Common myeloid progenitor, CD34-positive (primary cell): ENCODE measurements around the gene GPC5.

ENCODE experiments used
- CTCF ChIA-PET: fragments of 350-600 bp; sonication (Branson Sonifier 250); formaldehyde crosslinking; loops from one replicate; lab custom pipeline; 2021; ENCODE audit warnings: antibody characterized with exemption; lab: Charles Lee
- POLR2A ChIA-PET: fragments of 350-600 bp; sonication (Branson Sonifier 250); formaldehyde crosslinking; loops from one replicate; lab custom pipeline; 2021; ENCODE audit warnings: antibody characterized with exemption; lab: Charles Lee
- DNase-seq, 3 donors: peaks; one replicate each; pipeline versions ENCODE4 v3.0.0 to v3.0.0-alpha.2; 2013
- H3K27ac ChIP-seq, 2 experiments: 1 replicate in 1 of 2; 2 replicates in 1 of 2; pipeline ENCODE4 v1.7.0; 2013; ENCODE audit warnings: inconsistent platforms in 2 of 2, low read length in 2 of 2, mild to moderate bottlenecking in 2 of 2, low read depth in 1 of 2, moderate library complexity in 1 of 2; ENCODE audit not compliant: severe bottlenecking in 2 of 2, insufficient read depth in 1 of 2, poor library complexity in 1 of 2
- H3K27me3 ChIP-seq, 5 experiments: replicated peaks in 2 of 5; 1 replicate in 3 of 5; 2 replicates in 2 of 5; pipeline versions ENCODE4 v1.6.1 to v1.7.0; 2013; ENCODE audit warnings: low read length in 4 of 5, mild to moderate bottlenecking in 2 of 5, moderate library complexity in 2 of 5, inconsistent platforms in 1 of 5; ENCODE audit not compliant: insufficient read depth in 5 of 5, control insufficient read depth in 4 of 5
- H3K36me3 ChIP-seq, 4 experiments: 1 replicate in 2 of 4; 2 replicates in 2 of 4; pipeline versions ENCODE4 v1.6.1 to v1.7.0; 2013; ENCODE audit warnings: low read length in 3 of 4, control low read depth in 1 of 4, mild to moderate bottlenecking in 1 of 4; ENCODE audit not compliant: control insufficient read depth in 4 of 4, insufficient read depth in 4 of 4
- H3K4me1 ChIP-seq, 4 experiments: 1 replicate in 3 of 4; 2 replicates in 1 of 4; pipeline versions ENCODE4 v1.6.1 to v1.7.1; 2013; ENCODE audit warnings: low read length in 3 of 4, mild to moderate bottlenecking in 3 of 4, control low read depth in 1 of 4, inconsistent platforms in 1 of 4, moderate library complexity in 1 of 4; ENCODE audit not compliant: control insufficient read depth in 4 of 4, insufficient read depth in 4 of 4; ENCODE audit errors: control extremely low read depth in 1 of 4
- H3K4me3 ChIP-seq, 7 experiments: 1 replicate in 4 of 7; 2 replicates in 3 of 7; pipeline versions ENCODE4 v1.5.1 to v1.7.0; 2013; ENCODE audit warnings: mild to moderate bottlenecking in 7 of 7, low read length in 6 of 7, moderate library complexity in 6 of 7, inconsistent platforms in 2 of 7, low read depth in 2 of 7, control low read depth in 1 of 7; ENCODE audit not compliant: insufficient read depth in 4 of 7, control insufficient read depth in 1 of 7; ENCODE audit errors: extremely low read depth in 1 of 7
- H3K9me3 ChIP-seq, 5 experiments: 1 replicate in 4 of 5; 2 replicates in 1 of 5; pipeline versions ENCODE4 v1.6.1 to v1.7.1; 2013; ENCODE audit warnings: low read length in 4 of 5, mild to moderate bottlenecking in 2 of 5, inconsistent platforms in 1 of 5, low read depth in 1 of 5, moderate library complexity in 1 of 5; ENCODE audit not compliant: control insufficient read depth in 4 of 5, insufficient read depth in 2 of 5; ENCODE audit errors: control extremely low read depth in 1 of 5
- WGBS: methylation state at CpG from one replicate; pipeline ENCODE4 v1.1.5; 2013; ENCODE audit not compliant: insufficient coverage; 5-methylcytosine and 5-hydroxymethylcytosine counted together

GPC5 gene

GRCh38 chr13:92320323-92320722 is 921.9 kb downstream of the GPC5 start:
- whole genome bisulfite sequencing: no CpG with 5 or more reads among the region's 1 CpG
- no peaks in the 10 kb centered on the region for H3K4me1 ChIP-seq
- H3K27ac ChIP-seq: no peak overlapping the region
- H3K36me3 ChIP-seq: no peaks in the 10 kb centered on the region
- DNase-seq: no peak
- CTCF ChIA-PET: no interaction called here
- no peaks in the 10 kb centered on the region for H3K27me3 ChIP-seq
- no peak overlapping the region for H3K4me3 ChIP-seq
- POLR2A ChIA-PET: no interaction called here
- H3K9me3 ChIP-seq: no peaks in the 10 kb centered on the region

GRCh38 chr13:92321174-92321573 is 922.8 kb downstream of the GPC5 start:
- H3K27me3 ChIP-seq: no peaks in the 10 kb centered on the region
- POLR2A ChIA-PET: no interaction called here
- H3K4me1 ChIP-seq: no peaks in the 10 kb centered on the region
- no peak overlapping the region for H3K4me3 ChIP-seq
- no peak overlapping the region for H3K27ac ChIP-seq
- H3K36me3 ChIP-seq: no peaks in the 10 kb centered on the region
- no peak for DNase-seq
- H3K9me3 ChIP-seq: no peaks in the 10 kb centered on the region
- 100% methylated on average over 2 of the region's 5 CpGs for WGBS
- CTCF ChIA-PET: no interaction called here

- ChIA-PET POLR2A (no interaction called here), CTCF (no interaction called here)
- DNase-seq: no peak
- Histone ChIP-seq H3K27me3 (no peaks in the 10 kb centered on the region), H3K4me1 (no peaks in the 10 kb centered on the region), H3K27ac (no peak overlapping the region), H3K36me3 (no peaks in the 10 kb centered on the region), H3K4me3 (no peak overlapping the region), H3K9me3 (peaks cover 0 to 3% (median 0%) of the 10 kb centered on the region in 5 experiments)
- 100% methylated on average over 1 of the region's 1 CpG for WGBS
These were observed 947.2 kb downstream of the GPC5 start for GRCh38 chr13:92345627-92346026.

- no peak overlapping the region for H3K27ac ChIP-seq
- no peak for DNase-seq
- no peaks in the 10 kb centered on the region for H3K36me3 ChIP-seq
- H3K9me3 ChIP-seq: peaks cover 0 to 3% (median 0%) of the 10 kb centered on the region in 5 experiments
- no peak overlapping the region for H3K4me3 ChIP-seq
- no peaks in the 10 kb centered on the region for H3K27me3 ChIP-seq
- ChIA-PET CTCF (no interaction called here), POLR2A (no interaction called here)
- no peaks in the 10 kb centered on the region for H3K4me1 ChIP-seq
These were observed 947.6 kb downstream of the GPC5 start for GRCh38 chr13:92346046-92346445.

- Histone ChIP-seq H3K4me1 (no peaks in the 10 kb centered on the region), H3K36me3 (no peaks in the 10 kb centered on the region), H3K4me3 (no peak overlapping the region), H3K9me3 (peaks cover 0 to 11% (median 0%) of the 10 kb centered on the region in 5 experiments), H3K27ac (no peak overlapping the region), H3K27me3 (no peaks in the 10 kb centered on the region)
- DNase-seq: no peak
- 100% methylated on average over 1 of the region's 1 CpG for WGBS
- CTCF ChIA-PET: no interaction called here
- POLR2A ChIA-PET: no interaction called here
These were observed 956.2 kb downstream of the GPC5 start for GRCh38 chr13:92354583-92354982.

GRCh38 chr13:92355213-92355612 is 956.8 kb downstream of the GPC5 start:
- POLR2A ChIA-PET: no interaction called here
- Histone ChIP-seq H3K36me3 (no peaks in the 10 kb centered on the region), H3K27ac (no peak overlapping the region), H3K4me3 (no peak overlapping the region), H3K27me3 (no peaks in the 10 kb centered on the region), H3K9me3 (peaks cover 0 to 11% (median 0%) of the 10 kb centered on the region in 5 experiments), H3K4me1 (no peaks in the 10 kb centered on the region)
- WGBS: 78% methylated on average over 1 of the region's 1 CpG
- CTCF ChIA-PET: no interaction called here
- no peak for DNase-seq

GRCh38 chr13:92362717-92363116 is 964.3 kb downstream of the GPC5 start:
- no peak for DNase-seq

More at GRCh38 chr13:92362717-92363116, 964.3 kb downstream of the GPC5 start:
- Histone ChIP-seq H3K4me3 (no peak overlapping the region), H3K27me3 (no peaks in the 10 kb centered on the region), H3K36me3 (no peaks in the 10 kb centered on the region), H3K9me3 (peaks cover 0 to 10% (median 0%) of the 10 kb centered on the region in 5 experiments), H3K27ac (no peak overlapping the region), H3K4me1 (no peaks in the 10 kb centered on the region)
- 35% methylated on average over 2 of the region's 2 CpGs for WGBS
- CTCF ChIA-PET: no interaction called here
- POLR2A ChIA-PET: no interaction called here
